ENCODE measurements around the gene RGR.
"Not testable (repeated sequence)": the region's sequence is repeated elsewhere in the genome, so short reads cannot be mapped to it uniquely, and the experiment has no call there.

Gene RGR

GRCh38 chr10:84254552-84255478 lies 10.0 kb downstream of the RGR start:
- H3K4me3 ChIP-seq = no peak overlapping the region
- H3K27ac ChIP-seq = no peak overlapping the region

- H3K27ac ChIP-seq = no peak overlapping the region
- no peak overlapping the region for H3K4me3 ChIP-seq
Measured at GRCh38 chr10:84256510-84257342, 11.9 kb downstream of the RGR start.

- Histone ChIP-seq H3K27ac (no peak overlapping the region), H3K4me3 (no peak overlapping the region)
Measured at GRCh38 chr10:84257343-84258020, 12.6 kb downstream of the RGR start.

GRCh38 chr10:84258034-84258695 lies 13.3 kb downstream of the RGR start:
- no peak overlapping the region for H3K4me3 ChIP-seq
- no peak overlapping the region for H3K27ac ChIP-seq

GRCh38 chr10:84261236-84261915 lies 16.5 kb downstream of the RGR start:
- Histone ChIP-seq H3K4me3 (no peak overlapping the region), H3K27ac (no peak overlapping the region)

- no peak overlapping the region for H3K27ac ChIP-seq
- H3K4me3 ChIP-seq = no peak overlapping the region
Measured at GRCh38 chr10:84262190-84262956, 17.5 kb downstream of the RGR start.

- Histone ChIP-seq H3K4me3 (no peak overlapping the region), H3K27ac (no peak overlapping the region)
Measured at GRCh38 chr10:84263716-84264115, 18.9 kb downstream of the RGR start.

GRCh38 chr10:84264611-84265141 lies 19.8 kb downstream of the RGR start:
- Histone ChIP-seq H3K27ac (no peak overlapping the region), H3K4me3 (no peak overlapping the region)

- Histone ChIP-seq H3K27ac (no peak overlapping the region), H3K4me3 (no peak overlapping the region)
Measured at GRCh38 chr10:84265418-84265817, 20.6 kb downstream of the RGR start.

- Histone ChIP-seq H3K27ac (no peak overlapping the region), H3K4me3 (no peak overlapping the region)
Measured at GRCh38 chr10:84267503-84268126, 22.8 kb downstream of the RGR start.

GRCh38 chr10:84269162-84269561 lies 24.3 kb downstream of the RGR start:
- H3K27ac ChIP-seq = no peak overlapping the region
- H3K4me3 ChIP-seq = no peak overlapping the region

- H3K27ac ChIP-seq = no peak overlapping the region
Measured at GRCh38 chr10:84269773-84270172, 24.9 kb downstream of the RGR start.

GRCh38 chr10:84270708-84271107 lies 25.9 kb downstream of the RGR start:
- Histone ChIP-seq H3K4me3 (no peak overlapping the region), H3K27ac (no peak overlapping the region)

More at GRCh38 chr10:84269773-84270172, 24.9 kb downstream of the RGR start:
- no peak overlapping the region for H3K4me3 ChIP-seq

- H3K27ac ChIP-seq, H3K4me3 ChIP-seq: not testable (repeated sequence)
Measured at GRCh38 chr10:84279876-84280475, 35.1 kb downstream of the RGR start.

- Histone ChIP-seq H3K27ac (no peak overlapping the region), H3K4me3 (no peak overlapping the region)
Measured at GRCh38 chr10:84286695-84287094, 41.8 kb downstream of the RGR start.

GRCh38 chr10:84288151-84288550 lies 43.3 kb downstream of the RGR start:
- no peak overlapping the region for H3K4me3 ChIP-seq
- no peak overlapping the region for H3K27ac ChIP-seq

- H3K27ac ChIP-seq = no peak overlapping the region
- H3K4me3 ChIP-seq = no peak overlapping the region
Measured at GRCh38 chr10:84289521-84290200, 44.8 kb downstream of the RGR start.

All from skin epidermis (tissue), 12 donors.